ENCODE measurements around the gene CHL1.

The CHL1 gene

GRCh38 chr3:418239-418929, 221.8 kb downstream of the CHL1 start:
- no peak for DNase-seq

- DNase-seq, result no peak
These were observed 224.0 kb downstream of the CHL1 start for GRCh38 chr3:420584-420983.

GRCh38 chr3:425079-425478, 228.5 kb downstream of the CHL1 start:
- no peak for DNase-seq

GRCh38 chr3:426072-426471, 229.5 kb downstream of the CHL1 start:
- no peak for DNase-seq

- no peak for DNase-seq
These were observed 230.6 kb downstream of the CHL1 start for GRCh38 chr3:427128-427527.

GRCh38 chr3:430186-430585, 233.6 kb downstream of the CHL1 start:
- no peak for DNase-seq

GRCh38 chr3:435161-435560, 238.6 kb downstream of the CHL1 start:
- DNase-seq, result no peak

GRCh38 chr3:436053-436452, 239.5 kb downstream of the CHL1 start:
- no peak for DNase-seq

- DNase-seq, result no peak
These were observed 244.3 kb downstream of the CHL1 start for GRCh38 chr3:440826-441225.

GRCh38 chr3:445960-446359, 249.4 kb downstream of the CHL1 start:
- DNase-seq, result no peak

GRCh38 chr3:447671-448070, 251.1 kb downstream of the CHL1 start:
- DNase-seq, result no peak

- no peak for DNase-seq
These were observed 253.1 kb downstream of the CHL1 start for GRCh38 chr3:449711-450110.

GRCh38 chr3:452221-452620, 255.7 kb downstream of the CHL1 start:
- DNase-seq, result no peak

- no peak for DNase-seq
These were observed 256.5 kb downstream of the CHL1 start for GRCh38 chr3:453106-453505.

- no peak for DNase-seq
These were observed 258.4 kb downstream of the CHL1 start for GRCh38 chr3:454986-455385.

GRCh38 chr3:458124-458523, 261.6 kb downstream of the CHL1 start:
- no peak for DNase-seq

- DNase-seq, result no peak
These were observed 262.2 kb downstream of the CHL1 start for GRCh38 chr3:458653-459310.

Measured in suppressor macrophage treated with lipopolysaccharide for 1 hour (primary cell).